Endothelial cell (in vitro differentiated cells): ENCODE data around the gene FAS. TPM values are rescaled to one million over a fixed set of nuclear protein-coding genes. Genes with fewer than 3 reads are reported as not detected.

ENCODE experiments used
- DNase-seq: peaks from one replicate; pipeline ENCODE4 v3.0.0; 2021; ENCODE audit warnings: low spot score
- H3K27ac Mint-ChIP-seq: one replicate; pipeline ENCODE4 v1.8.0; 2021; ENCODE audit warnings: mixed read lengths, inconsistent platforms; ENCODE audit not compliant: unreplicated experiment
- H3K27me3 Mint-ChIP-seq: one replicate; pipeline ENCODE4 v1.8.0; 2021; ENCODE audit warnings: mild to moderate bottlenecking, moderate library complexity, mixed read lengths, inconsistent platforms; ENCODE audit not compliant: unreplicated experiment
- H3K36me3 Mint-ChIP-seq: one replicate; pipeline ENCODE4 v1.8.0; 2021; ENCODE audit warnings: mild to moderate bottlenecking, low read depth, mixed read lengths, inconsistent platforms; ENCODE audit not compliant: unreplicated experiment
- H3K4me1 Mint-ChIP-seq: one replicate; pipeline ENCODE4 v1.8.0; 2021; ENCODE audit warnings: mild to moderate bottlenecking, mixed read lengths, inconsistent platforms; ENCODE audit not compliant: unreplicated experiment
- H3K4me3 Mint-ChIP-seq: one replicate; pipeline ENCODE4 v1.8.0; 2021; ENCODE audit warnings: mild to moderate bottlenecking, mixed read lengths, inconsistent platforms; ENCODE audit not compliant: unreplicated experiment
- H3K9me3 Mint-ChIP-seq: one replicate; pipeline ENCODE4 v1.8.0; 2021; ENCODE audit warnings: mixed read lengths, inconsistent platforms; ENCODE audit not compliant: unreplicated experiment
- total RNA-seq: library from RNA; stranded (reverse); fragmentation: NEBNext Ultra II Directional; extraction: Animal tissue kit (Norgen Biotek cat#: 25700); gene quantifications from one replicate; pipeline ENCODE4 v1.2.1, GENCODE V29; 2021; ENCODE audit not compliant: unreplicated experiment
- TF ChIP-seq, protein P1 (sequence below): fragments of 200-600 bp; sonication (generic); IDR thresholded peaks from one replicate; pipeline ENCODE4 v1.5.0; 2021; ENCODE audit warnings: antibody characterized with exemption; ENCODE audit not compliant: unreplicated experiment

The FAS gene
- total RNA-seq, 1 donor from 2014 or later, result 23.0 TPM

DNA sequence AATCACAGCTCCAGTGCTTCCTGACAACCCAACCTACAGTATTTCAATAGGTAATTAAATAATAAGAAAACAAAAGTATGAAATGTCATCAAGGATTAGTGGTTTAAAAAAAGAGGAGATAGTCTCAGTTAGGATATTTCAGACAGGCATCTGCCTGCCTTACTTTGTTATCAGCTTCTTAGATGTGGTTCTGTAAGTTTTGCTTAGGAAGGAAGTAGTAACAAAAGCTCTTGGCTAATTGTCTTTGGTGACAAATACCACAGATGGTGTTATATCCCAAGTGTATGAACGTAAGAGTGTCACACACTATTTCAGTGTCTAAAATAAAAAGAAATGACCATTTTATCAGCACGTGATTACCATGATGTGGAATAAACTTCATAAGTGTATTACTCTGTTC, 28.3 kb upstream of the FAS start:
- Mint-ChIP-seq H3K36me3 (no peaks in the 10 kb centered on the region), H3K27me3 (no peaks in the 10 kb centered on the region), H3K4me1 (peaks cover 9% of the 10 kb centered on the region), H3K4me3 (peak overlapping the region; percentile 23), H3K27ac (no peak overlapping the region), H3K9me3 (no peaks in the 10 kb centered on the region)
- no peak for DNase-seq
- TF ChIP-seq, protein P1, sequence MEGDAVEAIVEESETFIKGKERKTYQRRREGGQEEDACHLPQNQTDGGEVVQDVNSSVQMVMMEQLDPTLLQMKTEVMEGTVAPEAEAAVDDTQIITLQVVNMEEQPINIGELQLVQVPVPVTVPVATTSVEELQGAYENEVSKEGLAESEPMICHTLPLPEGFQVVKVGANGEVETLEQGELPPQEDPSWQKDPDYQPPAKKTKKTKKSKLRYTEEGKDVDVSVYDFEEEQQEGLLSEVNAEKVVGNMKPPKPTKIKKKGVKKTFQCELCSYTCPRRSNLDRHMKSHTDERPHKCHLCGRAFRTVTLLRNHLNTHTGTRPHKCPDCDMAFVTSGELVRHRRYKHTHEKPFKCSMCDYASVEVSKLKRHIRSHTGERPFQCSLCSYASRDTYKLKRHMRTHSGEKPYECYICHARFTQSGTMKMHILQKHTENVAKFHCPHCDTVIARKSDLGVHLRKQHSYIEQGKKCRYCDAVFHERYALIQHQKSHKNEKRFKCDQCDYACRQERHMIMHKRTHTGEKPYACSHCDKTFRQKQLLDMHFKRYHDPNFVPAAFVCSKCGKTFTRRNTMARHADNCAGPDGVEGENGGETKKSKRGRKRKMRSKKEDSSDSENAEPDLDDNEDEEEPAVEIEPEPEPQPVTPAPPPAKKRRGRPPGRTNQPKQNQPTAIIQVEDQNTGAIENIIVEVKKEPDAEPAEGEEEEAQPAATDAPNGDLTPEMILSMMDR, result no peak

DNA sequence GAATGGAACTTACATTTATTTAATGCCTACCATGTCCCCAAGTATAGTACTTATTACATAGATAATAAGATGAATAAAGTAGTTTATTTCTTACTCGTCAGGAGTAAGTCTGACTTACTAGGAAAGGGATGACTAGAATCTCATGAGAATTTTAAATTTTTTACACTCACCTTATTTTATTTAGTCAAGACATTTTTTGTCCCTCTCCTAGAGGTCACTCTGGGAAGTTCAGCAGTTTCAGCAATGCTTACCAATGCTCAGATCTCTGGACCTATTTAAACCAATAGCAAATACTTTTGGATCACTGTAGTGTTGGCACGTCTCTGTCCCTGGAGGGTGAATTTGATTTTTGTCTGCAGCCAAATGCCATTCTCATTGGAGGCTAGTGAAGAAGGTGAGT, 27.3 kb upstream of the FAS start:
- peaks cover 9% of the 10 kb centered on the region for H3K4me1 Mint-ChIP-seq
- H3K27me3 Mint-ChIP-seq, result no peaks in the 10 kb centered on the region
- H3K9me3 Mint-ChIP-seq, result no peaks in the 10 kb centered on the region
- H3K4me3 Mint-ChIP-seq, result no peak overlapping the region
- TF ChIP-seq, protein P1, result peak; percentile 40
- H3K27ac Mint-ChIP-seq, result no peak overlapping the region
- no peak for DNase-seq
- no peaks in the 10 kb centered on the region for H3K36me3 Mint-ChIP-seq

DNA sequence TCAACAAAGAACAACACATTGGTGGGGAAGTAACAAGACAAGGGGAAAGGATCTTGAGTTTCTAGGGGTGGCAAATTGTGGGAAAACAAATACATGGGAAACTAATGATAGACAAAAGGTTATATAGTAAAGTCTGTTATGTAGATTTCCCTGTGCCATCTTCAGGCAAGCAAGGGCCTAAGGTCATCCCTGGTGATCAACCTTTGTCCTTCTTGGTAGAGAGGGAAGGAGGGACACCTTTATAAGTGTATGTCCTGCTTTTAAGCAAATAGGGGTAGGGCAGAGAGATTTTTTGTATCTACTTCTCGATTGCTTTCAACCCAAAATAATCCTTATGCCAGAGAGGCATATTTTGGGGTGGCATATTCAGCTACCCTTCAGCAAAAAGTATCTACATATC, 26.2 kb upstream of the FAS start:
- TF ChIP-seq, protein P1, result no peak
- Mint-ChIP-seq H3K27ac (no peak overlapping the region), H3K4me3 (no peak overlapping the region), H3K36me3 (no peaks in the 10 kb centered on the region), H3K9me3 (no peaks in the 10 kb centered on the region), H3K27me3 (no peaks in the 10 kb centered on the region), H3K4me1 (peaks cover 9% of the 10 kb centered on the region)
- no peak for DNase-seq

DNA sequence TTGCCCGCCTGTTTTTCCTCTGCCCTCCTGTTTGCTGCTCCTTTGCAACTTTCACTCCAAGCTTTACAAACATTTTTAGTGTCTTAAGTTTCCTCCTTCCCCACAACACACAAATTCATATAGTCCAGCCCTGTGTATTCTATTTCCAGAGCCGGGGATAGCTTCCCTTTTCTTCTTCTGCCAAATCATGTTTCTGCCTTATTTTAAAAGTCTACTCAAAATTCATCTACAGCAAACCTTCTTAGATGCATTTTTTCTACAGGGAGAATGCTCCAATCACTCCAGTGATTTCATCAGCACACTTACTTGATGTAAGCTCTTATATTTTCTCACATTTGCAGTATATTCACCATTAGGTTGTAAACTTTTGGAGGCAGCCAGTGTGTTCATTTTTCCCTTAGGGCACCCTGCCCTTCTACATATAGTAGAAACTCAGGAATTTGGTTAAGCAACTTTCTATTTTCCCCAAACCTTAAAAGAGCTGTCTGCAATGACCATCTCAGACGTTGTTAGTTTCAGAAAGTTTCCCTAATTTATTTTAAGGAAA, 25.7 kb upstream of the FAS start:
- Mint-ChIP-seq H3K27ac (no peak overlapping the region), H3K9me3 (no peaks in the 10 kb centered on the region), H3K36me3 (no peaks in the 10 kb centered on the region), H3K4me1 (peaks cover 9% of the 10 kb centered on the region), H3K27me3 (peaks cover 2% of the 10 kb centered on the region), H3K4me3 (no peak overlapping the region)
- TF ChIP-seq, protein P1, result no peak
- DNase-seq, result no peak

DNA sequence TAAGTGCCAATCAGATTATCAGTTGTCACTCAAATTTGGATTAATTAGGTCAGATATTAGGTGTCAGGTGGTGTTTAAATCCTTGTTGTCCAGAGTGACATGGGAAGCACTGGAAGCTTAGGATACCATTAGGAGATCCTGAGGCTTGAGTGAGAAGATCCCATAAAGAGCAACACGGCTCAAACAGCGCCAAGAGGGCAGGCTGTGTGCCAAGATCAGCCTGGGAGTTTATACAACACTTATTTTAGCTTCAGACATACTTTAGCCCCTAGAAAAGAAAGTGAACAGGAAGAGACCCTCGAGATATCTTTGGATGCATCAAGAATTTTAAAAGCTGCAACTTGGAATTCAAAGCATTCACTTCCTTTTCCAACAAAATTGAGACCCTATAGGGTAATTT, 23.8 kb upstream of the FAS start:
- Mint-ChIP-seq H3K36me3 (no peaks in the 10 kb centered on the region), H3K4me3 (no peak overlapping the region), H3K27me3 (peaks cover 2% of the 10 kb centered on the region), H3K9me3 (no peaks in the 10 kb centered on the region), H3K4me1 (peaks cover 7% of the 10 kb centered on the region), H3K27ac (no peak overlapping the region)
- no peak for DNase-seq
- TF ChIP-seq, protein P1, result no peak
